NOMO-1 (cell line): ENCODE data around the gene MED12L.

Experiments used
- DNase-seq, 2 experiments: peaks; one replicate each; lab custom pipeline; 2025; ENCODE audit not compliant: unreplicated experiment in 2 of 2; lab: John Stamatoyannopoulos, UW

Gene MED12L

DNA sequence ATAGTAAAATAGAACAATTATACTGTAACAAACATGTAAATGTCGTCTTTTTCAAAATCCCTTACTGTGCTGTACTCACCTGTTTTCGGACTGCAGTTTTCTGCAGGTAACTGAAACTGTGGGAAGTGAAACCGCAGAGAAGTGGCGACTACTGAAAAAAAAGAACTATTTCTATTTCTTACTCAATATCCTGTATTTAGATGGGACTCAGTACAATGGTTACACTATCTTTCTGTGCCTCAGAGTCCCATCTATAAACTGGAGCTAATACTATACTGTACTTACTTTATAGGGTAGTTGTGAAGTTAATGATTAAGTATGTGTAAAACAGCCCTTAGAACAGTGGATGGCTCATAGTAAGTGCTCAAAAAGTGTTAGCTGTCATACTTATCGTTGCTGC lies 313.4 kb downstream of the MED12L start:
- peak; percentile 44 to 82 for DNase-seq

DNA sequence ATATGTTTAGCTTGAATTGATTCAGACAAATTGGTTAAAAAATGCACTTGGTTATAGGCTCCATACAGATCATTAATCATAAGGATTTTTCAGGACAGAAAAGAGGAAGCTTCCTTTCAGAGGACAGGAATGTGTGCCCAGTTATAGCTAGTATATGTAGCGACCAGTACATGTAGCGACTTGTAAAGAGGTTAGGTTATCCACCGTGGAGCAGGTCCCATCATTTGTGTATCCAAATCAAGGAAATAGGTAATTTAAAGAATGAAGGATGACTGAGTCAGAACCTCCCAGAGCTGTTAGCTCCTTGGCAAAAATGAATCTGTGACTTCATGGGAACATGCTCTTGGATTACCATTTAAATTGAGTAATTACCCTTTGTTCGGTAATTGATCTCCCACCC lies 314.9 kb downstream of the MED12L start:
- DNase-seq, result no peak

DNA sequence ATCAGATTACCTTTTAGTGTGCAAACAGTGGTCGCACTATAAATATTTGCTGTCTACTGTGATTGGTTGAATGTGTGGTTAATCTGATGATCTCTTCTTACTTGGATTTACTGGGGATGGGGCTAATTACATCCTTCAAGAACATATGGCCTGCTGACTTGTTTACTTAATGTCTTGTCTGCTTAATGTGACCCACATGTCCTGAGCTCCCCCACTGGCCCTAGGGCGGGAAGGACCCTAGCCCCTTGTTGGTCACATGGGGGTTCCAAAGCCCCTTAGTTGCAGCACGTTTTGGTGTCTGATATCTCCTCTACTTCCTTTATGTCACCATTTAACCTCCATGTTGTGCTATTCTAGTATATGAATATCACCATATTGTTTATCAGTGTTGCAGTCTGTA lies 316.9 kb downstream of the MED12L start:
- DNase-seq, result no peak

DNA sequence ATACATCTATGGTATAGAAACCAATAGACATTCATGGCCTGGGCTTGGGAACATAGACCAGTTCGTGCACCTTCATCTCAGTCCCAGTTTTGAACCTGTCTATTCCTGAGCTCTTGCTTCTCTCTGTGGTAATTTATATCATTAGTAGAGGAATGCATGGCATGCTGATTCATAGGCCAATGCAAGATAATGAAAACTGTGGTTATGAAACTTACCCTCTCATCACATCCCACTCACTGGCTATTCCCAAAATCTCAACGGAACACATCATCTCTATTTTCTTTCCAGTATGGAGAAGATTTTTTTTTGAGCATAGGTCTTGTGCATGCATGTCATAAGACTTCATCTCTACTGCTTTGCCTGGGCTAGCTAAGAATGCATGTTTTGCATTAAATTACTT lies 317.8 kb downstream of the MED12L start:
- DNase-seq, result no peak

DNA sequence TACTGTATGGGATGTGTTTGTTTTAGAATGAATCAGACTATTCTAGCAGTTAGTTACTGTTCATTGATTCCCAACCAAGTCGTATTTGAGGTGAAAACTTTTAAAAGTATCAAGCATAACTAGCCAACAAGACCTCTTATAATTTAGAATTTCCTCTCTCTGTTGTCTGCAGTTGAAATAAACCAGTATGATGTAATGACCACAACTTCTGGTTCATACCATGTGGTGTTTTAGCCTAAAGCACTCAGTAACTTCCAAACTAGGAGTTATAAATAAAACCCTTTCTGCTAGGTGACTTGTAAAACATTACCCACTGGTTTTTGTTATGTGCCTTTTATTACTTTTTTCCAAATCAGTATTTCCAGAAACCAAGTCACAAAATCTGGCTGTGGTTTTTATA lies 318.9 kb downstream of the MED12L start:
- DNase-seq, result peak; percentile 36 to 78

DNA sequence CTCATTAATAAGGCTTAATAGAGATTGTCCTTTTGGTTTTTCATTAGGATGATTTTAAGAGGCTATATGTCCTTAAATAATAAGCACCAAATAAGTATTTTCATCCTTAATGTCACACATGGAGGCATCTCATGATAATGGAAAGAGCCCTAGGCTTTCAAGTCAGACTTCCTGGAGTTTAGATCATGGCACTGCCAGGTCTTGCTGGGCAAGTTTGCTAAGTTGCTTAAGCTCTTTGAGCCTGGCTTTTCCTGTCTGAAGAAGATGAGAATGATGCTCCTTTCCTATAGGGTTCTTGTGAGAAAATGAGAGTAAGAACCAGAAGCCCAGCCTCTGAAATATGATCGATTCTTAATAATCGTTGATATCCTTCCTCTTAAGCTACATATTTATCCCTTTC lies 322.5 kb downstream of the MED12L start:
- no peak for DNase-seq

DNA sequence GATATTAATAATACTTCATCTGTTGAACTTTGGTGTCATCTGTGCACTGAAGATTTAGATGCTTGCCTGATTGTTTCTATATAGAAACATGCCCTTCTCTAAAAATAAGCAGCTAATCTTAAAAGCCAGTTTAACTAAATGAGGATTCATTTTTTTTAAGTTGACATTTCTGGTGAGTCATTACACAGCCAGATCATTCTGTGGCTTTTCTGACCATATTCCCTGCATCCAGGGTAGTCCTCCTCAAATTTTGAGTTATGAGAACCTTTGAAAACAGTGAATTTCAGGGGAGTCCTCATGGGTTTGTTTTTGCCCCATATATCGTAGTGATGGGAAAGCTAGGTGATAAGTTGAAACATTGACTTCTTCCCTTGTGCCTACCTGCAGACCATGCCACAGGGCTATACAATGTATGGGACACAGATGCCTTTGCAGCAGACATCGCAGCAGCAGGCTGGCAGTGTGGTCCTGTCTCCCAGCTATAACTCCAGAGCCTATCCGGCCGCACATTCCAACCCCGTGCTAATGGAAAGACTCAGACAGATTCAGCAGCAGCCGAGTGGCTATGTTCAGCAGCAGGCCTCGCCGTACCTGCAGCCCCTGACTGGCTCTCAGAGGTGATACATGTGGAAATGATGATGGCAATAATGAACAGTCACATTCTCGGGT lies 325.6 kb downstream of the MED12L start:
- no peak for DNase-seq

DNA sequence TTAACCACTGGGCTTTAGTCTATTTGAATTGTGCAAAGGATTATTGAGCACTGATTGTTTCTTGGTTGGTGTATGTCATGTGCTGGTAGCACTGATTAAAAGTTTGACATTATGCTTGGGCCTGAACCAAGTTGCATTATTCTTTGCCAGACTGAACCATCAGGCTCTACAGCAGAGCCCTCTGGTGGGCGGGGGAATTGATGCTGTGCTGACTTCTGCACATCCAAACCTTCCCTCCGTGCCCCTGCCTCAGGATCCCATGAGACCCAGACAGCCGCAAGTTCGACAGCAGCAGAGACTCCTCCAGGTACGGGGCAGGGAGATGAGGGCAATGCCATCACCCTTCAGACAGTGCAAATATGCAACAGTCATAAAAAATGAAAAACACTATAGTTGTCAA lies 327.5 kb downstream of the MED12L start:
- no peak for DNase-seq

DNA sequence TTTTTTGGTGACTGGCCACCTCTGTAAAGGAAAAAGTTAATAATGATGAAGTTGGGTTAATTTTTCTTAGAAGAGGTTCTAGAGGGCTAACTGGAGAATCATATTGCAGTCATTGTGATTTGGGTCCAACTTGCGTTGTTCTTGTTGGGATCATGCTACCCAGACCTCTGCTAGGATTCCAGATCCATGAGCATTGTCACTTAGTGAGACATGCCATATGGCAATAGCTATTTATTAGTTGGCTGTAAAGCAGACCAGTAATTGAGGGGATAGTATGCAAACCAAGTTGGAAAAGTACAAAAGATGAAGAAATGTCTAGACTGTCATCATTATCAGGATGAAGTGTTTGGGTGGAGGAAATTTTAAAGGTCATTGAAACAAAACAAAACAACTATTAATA lies 329.8 kb downstream of the MED12L start:
- no peak for DNase-seq

DNA sequence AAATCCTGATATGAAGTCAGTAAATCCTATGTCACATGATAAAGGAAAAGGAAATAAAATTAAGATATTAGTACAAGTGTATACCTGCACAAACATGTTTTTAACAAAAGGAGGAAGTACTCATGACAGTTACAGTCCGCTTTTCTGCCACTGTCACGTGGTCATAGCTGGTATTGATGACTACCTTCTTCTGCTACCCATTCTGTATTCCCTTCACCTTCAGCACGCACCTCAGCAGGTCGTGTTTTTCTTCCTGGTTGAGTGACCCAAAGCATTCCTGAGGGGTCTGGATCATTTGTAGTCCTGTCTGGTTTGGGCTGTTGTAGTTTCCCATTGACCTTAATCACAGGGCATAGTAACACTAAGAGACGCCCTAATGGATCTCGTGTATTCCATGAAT lies 334.3 kb downstream of the MED12L start:
- DNase-seq, result no peak

DNA sequence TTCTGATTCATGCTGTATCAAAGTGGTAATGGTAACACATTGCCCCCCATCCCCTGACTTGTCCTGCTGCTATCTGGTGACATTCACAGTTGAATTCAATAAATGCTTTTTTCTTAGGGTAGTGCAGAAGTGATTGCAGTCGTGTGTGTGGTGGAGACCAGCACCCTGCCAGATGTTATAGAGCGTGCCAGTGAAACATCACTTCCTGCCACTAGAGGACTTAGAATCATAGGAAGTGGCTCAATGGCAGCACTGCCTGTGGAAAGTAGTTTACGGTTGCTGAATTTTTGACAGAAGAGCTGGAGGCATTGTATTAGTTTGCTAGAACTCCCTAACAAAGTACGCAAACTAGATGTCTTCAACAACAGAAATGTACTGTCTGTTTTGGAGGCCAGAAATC lies 336.5 kb downstream of the MED12L start:
- peak; percentile 9 to 45 for DNase-seq

DNA sequence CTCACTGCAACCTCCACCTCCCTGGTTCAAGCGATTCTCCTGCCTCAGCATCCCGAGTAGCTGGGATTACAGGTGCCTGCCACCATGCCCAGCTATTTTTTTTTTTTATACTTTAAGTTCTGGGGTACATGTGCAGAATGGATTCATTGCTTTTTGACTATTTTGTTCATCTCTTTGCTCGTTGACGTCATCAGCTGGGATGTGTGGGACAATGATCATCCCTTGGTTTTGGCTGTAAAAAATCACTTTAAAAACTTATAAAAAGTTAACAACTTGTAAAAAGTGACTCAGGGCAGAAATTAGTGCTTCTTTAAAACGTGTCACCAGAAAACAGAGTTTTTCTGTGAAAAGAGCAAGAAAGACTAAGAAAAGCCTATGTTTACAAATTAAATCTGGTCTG lies 337.6 kb downstream of the MED12L start:
- no peak for DNase-seq

DNA sequence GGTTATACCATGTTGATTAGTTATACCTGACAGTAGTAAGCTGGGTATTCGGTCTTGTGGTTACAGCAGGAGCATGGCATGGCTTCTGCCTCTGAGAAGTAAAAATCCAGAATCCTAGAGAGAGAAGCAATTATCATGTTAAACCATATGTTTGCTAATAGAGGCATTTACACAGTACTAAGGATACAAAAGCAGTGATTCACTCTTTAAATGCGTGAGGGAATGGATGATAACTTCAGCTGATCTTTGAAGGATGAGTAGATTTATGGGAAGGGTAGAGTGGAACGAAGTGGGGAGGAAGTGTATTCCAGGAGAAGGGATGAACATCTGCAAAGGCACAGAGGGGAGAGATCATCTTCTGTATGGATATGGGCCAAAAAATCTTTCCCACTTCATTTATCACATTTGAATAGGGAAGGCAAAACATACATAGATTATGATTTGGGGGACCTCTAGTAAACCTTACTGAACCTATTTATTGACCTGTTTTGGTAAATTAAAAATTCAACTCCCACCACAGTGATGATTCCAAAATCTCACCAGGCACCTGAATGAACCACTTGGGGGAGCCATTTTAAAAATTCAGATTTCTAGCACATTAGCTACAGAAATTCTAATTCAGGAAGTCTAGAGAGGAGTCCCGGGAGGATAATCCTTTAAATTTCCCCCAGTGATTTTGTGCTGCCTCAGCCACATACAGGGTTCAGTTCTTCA lies 340.3 kb downstream of the MED12L start:
- DNase-seq, result peak in 1 of 2 experiments; percentile 37

DNA sequence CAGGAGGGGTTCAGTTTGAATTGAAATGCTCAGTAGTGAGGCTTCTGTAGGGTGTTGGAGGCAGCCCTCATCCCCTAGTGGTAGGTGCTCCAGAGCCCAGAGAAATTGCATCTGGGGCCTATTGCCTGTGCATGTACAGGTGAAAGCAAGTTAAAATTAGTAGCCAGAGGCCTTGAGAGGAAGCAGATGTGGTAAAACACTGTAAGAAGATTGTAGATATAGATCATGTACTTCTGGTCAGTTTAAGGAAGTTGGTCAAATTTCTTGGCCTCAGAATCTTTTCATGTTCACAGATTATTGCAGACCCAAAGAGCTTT lies 340.8 kb downstream of the MED12L start:
- peak; percentile 32 to 85 for DNase-seq

DNA sequence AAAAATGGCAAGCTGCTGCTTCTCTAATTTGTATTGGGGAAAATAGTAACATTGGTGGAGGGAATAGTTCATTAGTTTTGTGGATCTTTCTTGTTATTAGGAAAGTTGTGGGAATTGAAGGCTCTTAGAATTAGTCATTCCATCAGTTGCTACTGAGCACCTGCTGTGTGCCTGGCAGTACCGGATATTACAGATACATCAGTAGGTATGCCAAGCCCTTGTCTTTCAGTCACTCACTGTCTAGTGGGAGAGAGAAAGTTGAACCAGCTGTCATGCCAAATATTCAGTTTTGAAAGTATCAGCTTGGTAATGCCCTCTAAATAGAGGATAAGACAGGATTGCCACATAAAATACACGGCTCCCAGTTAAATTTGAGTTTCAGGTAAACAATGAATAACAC lies 342.9 kb downstream of the MED12L start:
- no peak for DNase-seq

DNA sequence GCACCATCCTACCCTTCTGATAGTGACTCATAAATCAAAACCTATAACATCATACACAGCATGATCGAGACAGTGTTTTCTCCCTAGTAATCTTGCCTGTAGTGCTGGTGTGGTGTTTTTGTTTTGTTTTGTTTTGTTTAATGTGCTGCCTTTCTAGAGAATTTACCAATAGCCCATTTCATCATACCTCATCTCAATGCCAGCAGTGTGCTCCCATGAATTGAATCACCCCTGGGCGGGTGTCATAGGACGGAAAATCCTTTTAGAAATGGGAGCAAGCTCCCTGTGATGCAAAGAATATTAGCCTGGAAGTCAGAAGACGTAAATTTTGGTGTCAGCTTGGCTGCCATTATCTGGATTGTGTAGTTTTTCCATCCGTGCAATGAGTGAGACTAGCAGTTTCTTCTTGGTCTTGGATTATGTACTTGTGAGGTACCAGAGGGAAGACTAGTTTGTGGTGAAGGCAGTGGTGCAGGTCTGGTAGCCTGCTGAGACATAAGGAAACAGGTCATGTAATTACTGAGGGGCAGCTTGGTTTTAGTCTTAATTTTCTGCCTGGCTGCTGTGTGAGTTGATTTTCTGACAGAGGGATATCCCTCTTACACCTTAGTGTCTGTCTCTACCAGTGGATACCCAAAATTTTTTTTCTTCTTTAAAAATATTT lies 345.5 kb downstream of the MED12L start:
- no peak for DNase-seq

DNA sequence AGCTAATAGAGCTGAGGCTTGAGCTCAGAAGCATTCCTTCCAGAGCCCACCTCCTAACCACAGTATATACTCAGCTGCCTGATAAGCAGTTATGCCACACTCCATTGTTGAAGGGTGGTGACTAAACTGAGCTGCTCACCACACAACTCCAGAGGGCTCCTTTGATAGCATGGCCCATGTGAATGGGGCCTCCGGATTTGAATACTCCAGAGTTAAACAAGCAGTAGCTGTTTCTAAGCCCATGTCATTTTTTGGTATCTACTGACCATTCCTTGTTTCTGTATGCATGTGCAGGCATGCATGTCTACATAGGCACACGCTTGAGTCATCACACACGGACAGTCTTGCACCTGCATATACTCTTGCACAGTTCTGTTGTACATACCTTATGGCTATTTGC lies 346.5 kb downstream of the MED12L start:
- DNase-seq, result no peak

DNA sequence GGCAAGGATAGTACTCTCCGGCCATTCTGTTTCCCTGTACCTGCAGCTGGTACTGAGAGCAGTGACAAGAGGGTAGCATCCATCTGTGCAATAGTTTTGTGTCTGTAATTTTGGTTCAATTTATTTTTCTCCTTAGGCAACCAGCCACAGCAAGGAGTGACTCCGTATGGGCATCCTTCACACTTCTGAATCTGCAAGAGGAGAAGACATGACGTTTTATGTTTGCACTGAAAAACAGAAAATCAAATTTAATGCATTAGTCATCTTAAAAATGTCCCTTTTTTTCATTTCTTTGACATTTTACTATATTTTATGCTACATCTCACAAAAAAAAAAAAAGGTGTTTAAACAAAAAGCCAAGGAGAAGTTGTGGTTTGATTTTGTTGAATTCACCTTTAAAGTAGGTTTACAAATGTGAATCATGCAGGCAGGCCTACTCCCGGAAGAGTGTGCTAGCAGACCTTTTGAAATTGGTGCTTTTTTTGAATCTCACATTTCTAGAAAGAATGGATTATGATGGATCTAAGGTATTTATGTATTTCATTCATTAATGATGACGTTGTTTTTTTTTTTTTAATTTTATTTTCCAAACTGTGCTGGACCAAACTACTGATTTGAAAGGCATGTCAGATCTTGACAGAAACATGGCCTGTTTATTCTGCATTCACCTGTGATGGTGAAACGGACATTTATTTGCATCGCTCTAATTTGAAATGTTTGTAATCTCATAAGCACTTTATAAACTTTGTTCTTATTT lies 347.3 kb downstream of the MED12L start:
- no peak for DNase-seq

DNA sequence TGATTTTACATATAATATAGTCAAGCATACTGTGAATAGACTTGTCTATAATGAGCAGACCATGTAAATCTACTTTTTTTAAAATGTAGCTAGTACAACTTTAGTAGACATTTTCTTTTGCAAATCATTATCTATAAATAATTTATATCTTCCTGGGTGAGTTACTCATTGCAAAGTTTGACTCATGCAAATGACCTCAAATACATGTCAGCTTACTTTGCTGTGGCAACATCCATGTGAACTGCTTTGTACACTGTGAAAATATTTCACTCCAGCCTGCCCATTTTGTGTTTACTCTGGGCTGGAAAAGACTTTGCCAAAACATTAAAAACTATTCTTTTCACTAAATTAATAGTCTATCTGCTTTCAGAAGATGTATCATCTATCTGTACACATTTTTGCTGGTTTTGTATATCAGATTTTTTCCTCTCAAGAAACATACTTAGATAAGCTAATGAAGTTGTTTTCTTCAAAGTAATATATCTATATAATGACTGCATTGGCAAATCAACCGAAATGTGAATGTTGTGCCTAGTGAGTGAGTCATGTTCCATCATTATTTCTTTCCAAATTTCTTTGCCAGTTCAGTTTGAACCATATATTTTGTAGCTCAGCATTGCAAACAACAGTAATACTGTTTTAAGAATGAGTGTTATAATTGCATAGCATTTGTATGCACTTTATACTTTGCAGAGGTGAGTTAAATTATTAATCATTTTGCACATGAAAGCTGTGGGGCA lies 348.9 kb downstream of the MED12L start:
- DNase-seq, result no peak

DNA sequence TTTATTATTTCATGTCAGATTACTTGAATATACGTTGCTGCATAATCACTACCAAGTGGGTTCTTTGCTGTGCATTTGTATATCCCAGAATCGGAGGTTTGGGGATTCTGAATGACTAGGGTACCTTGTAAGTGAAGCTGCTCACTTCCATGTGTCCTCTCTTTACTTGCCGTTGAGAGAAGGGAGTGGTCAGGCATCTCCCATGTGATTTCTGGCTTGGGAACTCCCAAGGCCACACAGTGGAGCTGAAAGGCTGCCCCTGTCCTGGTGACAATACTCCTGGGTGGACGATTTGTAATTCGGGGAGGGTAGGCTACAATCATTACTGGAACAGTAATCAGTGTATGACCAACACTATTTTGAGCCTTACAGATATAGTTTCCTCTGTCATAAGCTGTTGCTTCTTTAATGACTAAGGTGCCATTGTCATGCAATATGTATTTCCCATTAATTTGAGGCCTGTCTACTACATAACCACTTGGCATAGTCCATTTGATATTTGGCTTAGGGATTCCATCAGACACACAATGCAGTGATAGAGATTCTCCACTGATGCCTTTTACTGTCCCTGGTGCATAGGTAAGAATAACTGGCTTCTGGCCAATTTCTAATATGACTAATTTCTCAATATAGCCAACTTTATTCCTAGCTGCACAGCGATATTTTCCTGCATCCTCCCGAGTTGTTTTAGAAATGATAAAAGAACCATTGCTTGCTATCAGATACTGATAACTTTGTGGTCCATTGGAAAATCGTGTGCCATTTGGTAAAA lies 351.4 kb downstream of the MED12L start:
- no peak for DNase-seq
